ENCODE data around the gene TMEM252. TPM values are rescaled to one million over a fixed set of nuclear protein-coding genes. Genes with fewer than 3 reads are reported as not detected.

TMEM252 gene
- polyA plus RNA-seq, 1 donor (not counting 4 experiments of a cell fraction or from before 2014, with no cell fraction given) = not detected

- FAIRE-seq = no peak
- Histone ChIP-seq H3K27me3 (ENCODE audit: control insufficient read depth, extremely low read depth, insufficient read depth, low read length) (no peaks in the 10 kb centered on the region), H3K4me3 (ENCODE audit: control insufficient read depth in 2 of 3, extremely low read depth in 1 of 3, insufficient read depth in 2 of 3, low read depth in 1 of 3, low read length in 3 of 3) (no peak overlapping the region), H3K9me1 (ENCODE audit: control insufficient read depth, extremely low read depth, insufficient read depth, low read length) (no peaks in the 10 kb centered on the region), H2AFZ (ENCODE audit: control insufficient read depth, low read length) (no peak overlapping the region), H3K4me2 (ENCODE audit: control insufficient read depth, extremely low read depth, insufficient read depth, low read depth, low read length) (no peak overlapping the region), H3K36me3 (ENCODE audit: control insufficient read depth in 2 of 2, extremely low read depth in 1 of 2, insufficient read depth in 2 of 2, low read length in 2 of 2) (no peaks in the 10 kb centered on the region), H3K79me2 (ENCODE audit: control insufficient read depth, insufficient read depth, low read length) (no peaks in the 10 kb centered on the region), H3K9me3 (ENCODE audit: control insufficient read depth, low read depth, low read length) (no peaks in the 10 kb centered on the region), H3K4me1 (ENCODE audit: control insufficient read depth, extremely low read depth, insufficient read depth, low read length) (no peaks in the 10 kb centered on the region), H3K27ac (ENCODE audit: control insufficient read depth, insufficient read depth, low read length) (no peak overlapping the region), H3K9ac (ENCODE audit: control insufficient read depth, extremely low read depth, insufficient read depth, low read length) (no peak overlapping the region), H4K20me1 (ENCODE audit: control insufficient read depth, extremely low read depth, insufficient read depth, low read length) (no peaks in the 10 kb centered on the region)
- TF ChIP-seq EZH2 (IDR thresholded peaks at IDR 0.05; ENCODE audit: low read length) (no peak), CTCF (optimal IDR thresholded peaks at IDR 0.05 in 1 of 3, IDR thresholded peaks at IDR 0.05 in 1 of 3, conservative IDR thresholded peaks at IDR 0.05 in 1 of 3; ENCODE audit: extremely low read depth in 1 of 3, insufficient read depth in 2 of 3, low read length in 3 of 3) (no peak)
- no peak for DNase-seq (ENCODE audit: low read depth, low spot score)
- dilution Hi-C loops (cut with MboI; ENCODE audit: extremely low pct_ligation_motif_present, low sequenced_read_pairs) = no loop called here
These were observed 46.6 kb downstream of the TMEM252 start for GRCh38 chr9:68493958-68494577.

DNA sequence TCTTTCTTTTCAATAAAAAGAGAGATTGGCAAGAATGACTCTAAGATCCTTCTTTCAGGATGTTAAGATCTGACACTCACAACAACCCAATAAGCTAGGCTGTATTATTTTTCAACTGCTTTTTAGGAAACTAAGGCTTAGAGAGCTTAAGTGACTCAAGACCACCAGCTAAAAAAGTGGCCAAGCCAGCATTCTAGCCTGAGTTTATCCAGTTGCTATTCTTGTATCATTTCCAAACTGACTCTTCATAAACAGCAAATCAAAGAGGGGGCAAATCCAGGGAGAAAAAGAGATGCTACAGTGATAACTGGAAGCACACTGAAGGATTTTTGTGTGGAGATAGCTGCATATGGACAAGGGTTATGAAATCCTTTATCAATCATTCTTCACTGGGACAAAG, 47.1 kb downstream of the TMEM252 start:
- Histone ChIP-seq H3K79me2 (ENCODE audit: control insufficient read depth, insufficient read depth, low read length) (no peaks in the 10 kb centered on the region), H3K4me1 (ENCODE audit: control insufficient read depth, extremely low read depth, insufficient read depth, low read length) (no peaks in the 10 kb centered on the region), H3K9ac (ENCODE audit: control insufficient read depth, extremely low read depth, insufficient read depth, low read length) (no peak overlapping the region), H3K4me3 (ENCODE audit: control insufficient read depth in 2 of 3, extremely low read depth in 1 of 3, insufficient read depth in 2 of 3, low read depth in 1 of 3, low read length in 3 of 3) (no peak overlapping the region), H3K27me3 (ENCODE audit: control insufficient read depth, extremely low read depth, insufficient read depth, low read length) (no peaks in the 10 kb centered on the region), H3K9me3 (ENCODE audit: control insufficient read depth, low read depth, low read length) (no peaks in the 10 kb centered on the region), H4K20me1 (ENCODE audit: control insufficient read depth, extremely low read depth, insufficient read depth, low read length) (no peaks in the 10 kb centered on the region), H3K9me1 (ENCODE audit: control insufficient read depth, extremely low read depth, insufficient read depth, low read length) (no peaks in the 10 kb centered on the region), H3K36me3 (ENCODE audit: control insufficient read depth in 2 of 2, extremely low read depth in 1 of 2, insufficient read depth in 2 of 2, low read length in 2 of 2) (no peaks in the 10 kb centered on the region), H3K27ac (ENCODE audit: control insufficient read depth, insufficient read depth, low read length) (no peak overlapping the region), H3K4me2 (ENCODE audit: control insufficient read depth, extremely low read depth, insufficient read depth, low read depth, low read length) (no peak overlapping the region), H2AFZ (ENCODE audit: control insufficient read depth, low read length) (no peak overlapping the region)
- dilution Hi-C loops (cut with MboI; ENCODE audit: extremely low pct_ligation_motif_present, low sequenced_read_pairs) = no loop called here
- FAIRE-seq = no peak
- TF ChIP-seq CTCF (optimal IDR thresholded peaks at IDR 0.05 in 1 of 3, IDR thresholded peaks at IDR 0.05 in 1 of 3, conservative IDR thresholded peaks at IDR 0.05 in 1 of 3; ENCODE audit: extremely low read depth in 1 of 3, insufficient read depth in 2 of 3, low read length in 3 of 3) (no peak), EZH2 (IDR thresholded peaks at IDR 0.05; ENCODE audit: low read length) (no peak)
- DNase-seq (ENCODE audit: low read depth, low spot score) = no peak
